SK-N-SH (cell line): ENCODE data around the gene CTNS.

ENCODE experiments used
- MXI1 ChIP-seq: IDR thresholded peaks from 2 replicates; pipeline ENCODE4 v1.6.1; 2012; ENCODE audit warnings: mild to moderate bottlenecking, low read depth, low read length, improper control_type of control experiment
- NRF1 ChIP-seq: IDR thresholded peaks from 2 replicates; pipeline ENCODE4 v1.6.1; 2012; ENCODE audit warnings: low read depth, mild to moderate bottlenecking, low read length
- SMC3 ChIP-seq: IDR thresholded peaks from 2 replicates; pipeline ENCODE4 v1.6.1; 2012; ENCODE audit warnings: low read depth, low read length, improper control_type of control experiment
- TAF1 ChIP-seq: IDR thresholded peaks from 2 replicates; pipeline ENCODE4 v1.6.1; 2012; ENCODE audit warnings: low read depth, mild to moderate bottlenecking, low read length, moderate library complexity, borderline replicate concordance
- TEAD4 ChIP-seq: IDR thresholded peaks from 2 replicates; pipeline ENCODE4 v1.4.0; 2012; ENCODE audit warnings: mild to moderate bottlenecking, borderline replicate concordance; ENCODE audit not compliant: insufficient read depth
- TF ChIP-seq, protein P1 (sequence below): fragments of 150-350 bp; IDR thresholded peaks from 2 replicates; pipeline ENCODE4 v1.6.1; 2017; ENCODE audit warnings: antibody characterized with exemption, low read length, low read depth, borderline replicate concordance
- TF ChIP-seq, protein P2 (sequence below): fragments of 200-600 bp; sonication (generic); IDR thresholded peaks from 2 replicates; pipeline ENCODE4 v1.6.1; 2017; ENCODE audit warnings: antibody characterized with exemption, mild to moderate bottlenecking, moderate library complexity
- TF ChIP-seq, protein P3 (sequence below): IDR thresholded peaks from 2 replicates; pipeline ENCODE4 v1.4.0; 2012; ENCODE audit warnings: low read depth, borderline replicate concordance
- TF ChIP-seq, protein P4 (sequence below): IDR thresholded peaks from 2 replicates; pipeline ENCODE4 v1.4.0; 2012; ENCODE audit warnings: low read depth

DNA sequence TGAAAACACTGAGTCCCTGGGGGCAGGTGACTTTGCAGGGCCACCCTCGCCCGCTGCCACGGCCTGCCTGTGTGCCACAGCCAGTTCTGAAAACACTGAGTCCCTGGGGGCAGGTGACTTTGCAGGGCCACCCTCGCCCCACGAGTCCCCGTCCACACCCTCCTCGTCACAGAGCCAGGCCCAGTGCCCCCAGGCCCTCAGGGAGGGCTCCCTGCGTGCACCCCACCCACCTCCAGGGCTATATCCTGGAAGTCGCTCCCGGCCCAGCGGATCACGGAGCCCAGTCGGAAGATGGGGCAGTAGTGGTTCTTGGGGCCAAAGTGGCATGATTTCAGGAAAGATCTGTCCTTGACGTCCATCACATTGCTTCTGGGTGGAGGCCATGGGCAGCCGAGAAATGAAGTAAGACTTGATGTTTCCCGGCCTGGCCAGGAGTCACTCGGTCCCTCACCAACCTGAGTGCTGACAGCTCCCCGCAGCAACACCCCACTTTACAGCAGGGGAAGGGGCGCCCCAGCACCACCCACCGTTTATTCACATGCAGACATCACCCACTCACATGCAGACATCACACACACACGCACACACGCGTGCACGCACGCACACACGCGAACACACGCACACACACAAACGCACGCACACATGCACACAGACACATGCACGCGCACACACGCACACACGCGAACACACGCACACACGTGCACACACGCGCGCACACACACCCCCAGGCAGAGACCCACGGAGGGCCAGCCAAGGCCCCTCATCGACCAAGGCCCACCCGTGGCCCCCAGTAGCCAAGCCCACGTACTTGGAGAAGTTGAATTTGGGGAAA is 52.9 kb downstream of the CTNS start:
- TF ChIP-seq, protein P1, sequence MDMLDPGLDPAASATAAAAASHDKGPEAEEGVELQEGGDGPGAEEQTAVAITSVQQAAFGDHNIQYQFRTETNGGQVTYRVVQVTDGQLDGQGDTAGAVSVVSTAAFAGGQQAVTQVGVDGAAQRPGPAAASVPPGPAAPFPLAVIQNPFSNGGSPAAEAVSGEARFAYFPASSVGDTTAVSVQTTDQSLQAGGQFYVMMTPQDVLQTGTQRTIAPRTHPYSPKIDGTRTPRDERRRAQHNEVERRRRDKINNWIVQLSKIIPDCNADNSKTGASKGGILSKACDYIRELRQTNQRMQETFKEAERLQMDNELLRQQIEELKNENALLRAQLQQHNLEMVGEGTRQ, result no peak
- no peak for TF ChIP-seq SMC3
- TF ChIP-seq, protein P2, sequence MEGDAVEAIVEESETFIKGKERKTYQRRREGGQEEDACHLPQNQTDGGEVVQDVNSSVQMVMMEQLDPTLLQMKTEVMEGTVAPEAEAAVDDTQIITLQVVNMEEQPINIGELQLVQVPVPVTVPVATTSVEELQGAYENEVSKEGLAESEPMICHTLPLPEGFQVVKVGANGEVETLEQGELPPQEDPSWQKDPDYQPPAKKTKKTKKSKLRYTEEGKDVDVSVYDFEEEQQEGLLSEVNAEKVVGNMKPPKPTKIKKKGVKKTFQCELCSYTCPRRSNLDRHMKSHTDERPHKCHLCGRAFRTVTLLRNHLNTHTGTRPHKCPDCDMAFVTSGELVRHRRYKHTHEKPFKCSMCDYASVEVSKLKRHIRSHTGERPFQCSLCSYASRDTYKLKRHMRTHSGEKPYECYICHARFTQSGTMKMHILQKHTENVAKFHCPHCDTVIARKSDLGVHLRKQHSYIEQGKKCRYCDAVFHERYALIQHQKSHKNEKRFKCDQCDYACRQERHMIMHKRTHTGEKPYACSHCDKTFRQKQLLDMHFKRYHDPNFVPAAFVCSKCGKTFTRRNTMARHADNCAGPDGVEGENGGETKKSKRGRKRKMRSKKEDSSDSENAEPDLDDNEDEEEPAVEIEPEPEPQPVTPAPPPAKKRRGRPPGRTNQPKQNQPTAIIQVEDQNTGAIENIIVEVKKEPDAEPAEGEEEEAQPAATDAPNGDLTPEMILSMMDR, result no peak
- TF ChIP-seq TEAD4, result no peak
- TF ChIP-seq, protein P3, sequence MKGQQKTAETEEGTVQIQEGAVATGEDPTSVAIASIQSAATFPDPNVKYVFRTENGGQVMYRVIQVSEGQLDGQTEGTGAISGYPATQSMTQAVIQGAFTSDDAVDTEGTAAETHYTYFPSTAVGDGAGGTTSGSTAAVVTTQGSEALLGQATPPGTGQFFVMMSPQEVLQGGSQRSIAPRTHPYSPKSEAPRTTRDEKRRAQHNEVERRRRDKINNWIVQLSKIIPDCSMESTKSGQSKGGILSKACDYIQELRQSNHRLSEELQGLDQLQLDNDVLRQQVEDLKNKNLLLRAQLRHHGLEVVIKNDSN, result no peak
- TF ChIP-seq MXI1, result no peak
- TF ChIP-seq, protein P4, sequence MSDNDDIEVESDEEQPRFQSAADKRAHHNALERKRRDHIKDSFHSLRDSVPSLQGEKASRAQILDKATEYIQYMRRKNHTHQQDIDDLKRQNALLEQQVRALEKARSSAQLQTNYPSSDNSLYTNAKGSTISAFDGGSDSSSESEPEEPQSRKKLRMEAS, result no peak
- no peak for TF ChIP-seq TAF1
- no peak for TF ChIP-seq NRF1
